Measurements from ENCODE around the gene B3GALT4. TPM values are rescaled to one million over a fixed set of nuclear protein-coding genes. Genes with fewer than 3 reads are reported as not detected.

Gene B3GALT4, protein sequence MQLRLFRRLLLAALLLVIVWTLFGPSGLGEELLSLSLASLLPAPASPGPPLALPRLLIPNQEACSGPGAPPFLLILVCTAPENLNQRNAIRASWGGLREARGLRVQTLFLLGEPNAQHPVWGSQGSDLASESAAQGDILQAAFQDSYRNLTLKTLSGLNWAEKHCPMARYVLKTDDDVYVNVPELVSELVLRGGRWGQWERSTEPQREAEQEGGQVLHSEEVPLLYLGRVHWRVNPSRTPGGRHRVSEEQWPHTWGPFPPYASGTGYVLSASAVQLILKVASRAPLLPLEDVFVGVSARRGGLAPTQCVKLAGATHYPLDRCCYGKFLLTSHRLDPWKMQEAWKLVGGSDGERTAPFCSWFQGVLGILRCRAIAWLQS
- 7.9 TPM for total RNA-seq

DNA sequence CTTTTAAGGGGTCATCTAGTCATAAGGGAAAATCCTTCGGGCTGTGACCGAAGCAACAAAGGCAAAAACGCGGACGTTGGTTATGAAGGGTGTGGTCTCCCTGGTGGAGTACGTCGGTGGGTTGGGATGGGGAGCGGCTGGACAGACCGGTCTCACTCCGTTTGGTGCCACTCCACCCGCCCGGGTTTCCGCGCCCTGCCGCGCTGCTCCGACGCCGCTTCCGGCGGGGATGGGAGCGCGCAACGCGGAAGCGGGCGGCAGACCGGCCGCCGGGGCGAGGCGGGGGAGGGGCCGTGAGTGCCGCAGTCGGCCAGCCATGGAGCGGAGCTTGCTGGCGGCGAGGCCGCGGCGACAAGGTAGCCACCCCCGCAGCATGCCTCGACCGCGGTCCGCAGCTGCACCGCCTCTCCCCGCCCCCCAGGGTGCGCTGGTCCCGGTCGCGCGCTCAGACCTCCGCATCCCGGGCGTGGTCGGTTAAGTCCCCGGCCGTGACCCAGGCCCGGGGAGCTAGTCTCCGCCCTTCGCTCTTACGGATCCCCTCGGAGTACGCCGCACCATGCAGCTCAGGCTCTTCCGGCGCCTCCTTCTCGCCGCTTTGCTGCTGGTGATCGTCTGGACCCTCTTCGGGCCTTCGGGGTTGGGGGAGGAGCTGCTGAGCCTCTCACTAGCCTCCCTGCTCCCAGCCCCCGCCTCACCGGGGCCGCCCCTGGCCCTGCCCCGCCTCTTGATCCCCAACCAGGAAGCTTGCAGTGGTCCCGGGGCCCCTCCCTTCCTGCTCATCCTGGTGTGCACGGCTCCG, at the start of gene B3GALT4:
TSS of gene B3GALT4 (plus strand) at position 260 of the 799 bp plus-strand sequence. CDS start at position 557, 297 bp downstream.

DNA sequence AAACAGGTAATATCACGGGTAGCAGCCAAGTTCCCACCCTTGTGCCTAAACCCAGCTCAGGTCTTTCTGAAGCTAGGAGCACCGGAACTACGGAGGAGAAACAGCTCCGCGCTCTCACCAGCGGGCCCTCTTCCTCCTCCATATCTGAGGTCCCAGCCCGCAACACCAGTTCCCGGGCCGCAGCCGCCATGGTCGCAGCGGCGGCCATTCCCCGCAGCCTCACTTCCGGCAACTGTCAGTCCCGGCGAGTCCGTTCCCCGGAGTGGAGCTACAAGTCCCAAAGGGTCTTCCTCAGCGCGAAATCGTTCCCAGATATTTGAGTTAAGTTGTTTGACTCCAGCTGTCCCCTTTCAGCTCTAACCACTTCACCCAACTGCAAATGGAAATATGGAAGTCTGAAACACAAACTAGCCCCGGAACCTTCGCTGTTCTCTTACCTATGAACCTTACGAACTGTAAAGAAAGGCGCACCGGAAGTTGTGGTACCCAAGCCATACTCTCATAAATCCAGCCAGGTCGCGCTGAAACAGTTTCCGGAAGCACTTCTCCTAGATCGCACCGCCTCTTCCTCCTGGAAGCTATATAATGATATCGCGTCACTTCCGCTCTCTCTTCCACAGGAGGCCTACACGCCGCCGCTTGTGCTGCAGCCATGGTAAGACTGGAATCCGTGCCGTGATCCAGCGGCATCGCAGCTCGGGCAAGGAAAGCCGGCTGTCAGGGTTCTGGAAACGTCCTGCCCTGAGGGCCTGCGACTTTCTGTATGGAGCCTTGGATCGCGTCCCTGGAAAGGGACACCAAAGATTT, 5.3 kb upstream of the B3GALT4 start, which contains the start of the genes RPS18 and VPS52:
TSS of gene RPS18 (plus strand) at position 608 of the 807 bp plus-strand sequence. CDS start at position 653, 45 bp downstream.
TSS of gene VPS52 (minus strand) at position 409 of the 807 bp plus-strand sequence. CDS start at position 208, 201 bp downstream.

DNA sequence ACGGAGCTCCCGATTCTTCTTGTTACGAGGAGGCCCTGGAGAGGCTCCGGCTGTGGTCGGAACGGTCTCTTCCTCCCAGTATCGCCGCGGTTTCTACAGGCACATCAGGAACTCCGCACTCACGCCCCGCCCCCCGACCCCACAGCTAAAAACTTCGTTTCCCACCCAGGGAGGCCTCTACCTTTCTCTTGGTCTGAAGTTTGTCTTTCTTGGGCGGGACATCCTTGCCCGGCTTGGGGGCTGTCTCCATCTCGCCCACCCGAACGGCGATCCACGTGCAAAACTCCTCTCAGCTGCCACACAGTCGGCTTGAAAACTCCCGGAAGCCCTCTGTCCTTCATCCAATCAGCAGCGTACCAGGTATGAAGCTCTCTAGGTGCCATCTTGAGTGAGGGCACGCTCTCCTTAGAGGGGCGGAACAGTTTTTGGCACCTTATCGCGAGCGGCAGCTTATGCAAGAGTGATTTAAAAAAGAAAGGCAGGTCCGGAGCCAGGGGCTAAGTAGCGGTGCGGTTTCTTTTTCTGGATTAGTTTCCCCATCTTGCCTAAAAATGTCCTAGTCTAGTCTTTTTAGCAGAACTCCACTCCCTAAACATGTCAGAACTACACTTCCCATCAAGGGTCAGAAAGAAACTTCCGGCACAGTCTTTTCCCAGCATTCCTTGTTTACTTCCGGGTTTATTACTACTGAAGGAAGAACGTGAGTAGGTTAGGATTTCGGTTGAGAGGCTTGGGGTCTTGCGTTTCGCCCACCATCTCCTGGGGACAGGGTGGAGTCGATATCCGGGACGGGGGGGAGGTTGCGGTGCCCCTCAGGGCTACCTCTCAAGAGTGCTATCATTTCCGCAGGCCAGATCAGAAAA, 12.2 kb downstream of the B3GALT4 start, which contains the start of the genes PFDN6 and WDR46:
TSS of gene PFDN6 (plus strand) at position 681 of the 863 bp plus-strand sequence. CDS start 256 bp downstream, outside the sequence.
TSS of gene WDR46 (minus strand) at position 319 of the 863 bp plus-strand sequence. CDS start at position 250, 69 bp downstream.

DNA sequence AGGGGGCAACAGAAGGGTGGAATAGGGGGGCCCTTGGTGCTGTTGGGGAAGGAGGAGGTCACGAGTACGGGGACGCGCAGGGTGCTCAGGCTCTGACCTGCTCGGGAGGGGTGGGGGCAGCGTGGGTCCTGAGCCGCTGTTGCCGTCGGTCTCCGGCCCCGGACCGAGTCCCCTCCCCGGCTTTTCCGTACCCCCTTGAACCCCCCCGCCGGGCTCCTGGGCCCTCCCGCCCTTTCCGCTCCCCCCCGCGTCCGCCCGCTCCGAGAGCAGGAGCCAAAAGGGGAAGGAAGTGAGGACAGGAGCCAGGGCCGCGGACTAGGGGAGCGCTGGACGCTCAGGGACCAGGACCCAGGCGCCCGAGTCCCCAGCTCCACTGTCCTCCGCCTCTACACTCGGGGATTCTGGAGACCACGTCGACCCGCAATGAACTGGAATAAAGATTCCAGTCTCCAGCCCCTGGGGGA, 21.9 kb downstream of the B3GALT4 start, which contains the start of gene RGL2:
TSS of gene RGL2 (minus strand) at position 170 of the 464 bp plus-strand sequence. CDS start 332 bp downstream, outside the sequence.

DNA sequence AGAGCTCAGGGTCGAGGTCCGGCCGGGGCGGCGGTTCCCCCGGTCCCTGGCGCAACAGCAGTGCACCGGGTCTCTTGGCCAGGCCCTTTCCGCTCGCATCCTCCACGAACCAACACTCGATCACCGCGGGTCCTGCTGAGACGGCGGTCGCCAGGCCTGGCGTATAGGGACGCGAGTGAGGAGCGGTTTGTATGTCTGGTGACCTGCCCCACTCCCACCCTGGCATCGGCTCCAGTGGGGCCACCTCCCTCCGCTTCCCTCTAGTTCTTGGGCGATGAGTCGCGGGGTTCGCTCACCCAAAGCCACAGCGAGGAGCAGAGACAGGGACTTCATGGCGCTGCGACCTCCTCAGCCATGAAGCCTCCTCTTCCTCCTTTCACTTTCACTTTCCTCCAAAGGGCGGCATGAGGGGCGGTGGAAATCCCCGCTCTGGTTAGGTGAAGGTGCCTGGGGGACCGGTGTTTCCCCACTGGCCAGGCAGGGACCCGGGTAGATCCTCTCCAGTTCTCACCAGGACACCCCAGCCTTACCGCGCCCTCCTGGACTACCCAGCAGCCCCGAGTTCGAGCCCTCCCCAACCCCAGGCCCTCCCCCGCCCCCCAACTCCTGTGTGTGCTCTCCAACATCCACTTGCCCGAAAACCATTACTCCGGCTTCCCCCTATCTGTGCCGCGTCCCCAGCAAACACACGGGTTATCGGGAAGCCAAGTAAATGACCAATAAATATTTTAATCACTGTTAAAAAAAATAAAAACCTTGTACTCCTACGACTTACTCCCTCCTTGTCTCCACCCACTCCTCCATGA, 37.0 kb downstream of the B3GALT4 start, which contains the start of gene TAPBP:
TSS of gene TAPBP (minus strand) at position 370 of the 806 bp plus-strand sequence. CDS start at position 333, 37 bp downstream.

DNA sequence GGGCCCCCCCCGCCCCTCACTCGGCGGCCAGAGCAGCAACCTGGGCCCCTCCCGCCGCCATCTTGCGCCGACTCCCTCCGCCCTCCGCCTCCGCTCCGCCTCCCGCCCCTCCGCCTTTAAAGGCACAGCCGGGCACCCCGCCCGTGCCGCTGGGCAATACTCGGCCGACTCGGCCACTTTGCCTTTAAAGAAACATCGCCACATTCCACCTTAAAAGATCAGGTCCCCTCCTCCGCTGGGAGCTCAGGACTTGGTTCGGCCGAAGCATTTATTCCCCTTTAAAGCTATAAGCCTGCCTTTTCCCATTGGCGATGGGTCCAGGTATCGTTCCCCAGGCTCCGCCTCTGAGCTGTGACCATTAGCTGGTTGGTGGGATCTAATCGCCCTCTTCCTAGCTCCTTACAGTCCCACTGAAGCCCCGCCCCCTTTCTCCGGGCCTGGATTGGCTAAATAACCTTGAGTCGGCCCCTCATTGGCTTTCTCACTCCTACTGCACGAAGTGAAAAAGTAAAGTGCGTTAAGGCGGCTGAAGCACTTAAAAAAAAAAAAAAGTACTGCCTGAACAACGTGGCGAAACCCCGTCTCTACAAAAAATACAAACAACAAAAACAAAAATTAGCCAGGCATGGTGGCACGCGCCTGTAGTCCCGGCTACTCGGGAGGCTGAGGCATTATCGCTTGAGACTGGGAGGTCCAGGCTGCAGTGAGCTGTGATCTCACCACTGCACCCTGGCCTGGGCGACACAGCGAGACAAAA, 40.9 kb downstream of the B3GALT4 start, which contains the start of gene ZBTB22:
TSS of gene ZBTB22 (minus strand) at position 76 of the 757 bp plus-strand sequence. CDS start 828 bp downstream, outside the sequence.

Other genes starting within 250 kb of the B3GALT4 start
- gene HLA-DPA1, start 203.5 kb upstream of the B3GALT4 start, total RNA-seq: 36.2 TPM
- gene HLA-DPB1, start 201.1 kb upstream of the B3GALT4 start, total RNA-seq: 26.6 TPM
- gene COL11A2, start 84.7 kb upstream of the B3GALT4 start, total RNA-seq: 6.9 TPM
- 33.6 TPM for gene RXRB, start 76.5 kb upstream of the B3GALT4 start, total RNA-seq
- 60.0 TPM for gene SLC39A7, start 76.3 kb upstream of the B3GALT4 start, total RNA-seq
- gene HSD17B8, start 72.5 kb upstream of the B3GALT4 start, total RNA-seq: 21.0 TPM
- gene RING1, start 68.6 kb upstream of the B3GALT4 start, total RNA-seq: 39.8 TPM
- 54.4 TPM for gene VPS52, start 5.2 kb upstream of the B3GALT4 start, total RNA-seq
- gene RPS18, start 5.0 kb upstream of the B3GALT4 start, total RNA-seq: 3,162 TPM
- 49.3 TPM for gene WDR46, start 12.1 kb downstream of the B3GALT4 start, total RNA-seq
- 22.1 TPM for gene PFDN6, start 12.5 kb downstream of the B3GALT4 start, total RNA-seq
- 72.4 TPM for gene RGL2, start 21.8 kb downstream of the B3GALT4 start, total RNA-seq
- 81.6 TPM for gene TAPBP, start 37.0 kb downstream of the B3GALT4 start, total RNA-seq
- 24.2 TPM for gene ZBTB22, start 40.6 kb downstream of the B3GALT4 start, total RNA-seq
- 28.7 TPM for gene DAXX, start 45.8 kb downstream of the B3GALT4 start, total RNA-seq
- 17.9 TPM for gene KIFC1, start 114.7 kb downstream of the B3GALT4 start, total RNA-seq
- 27.0 TPM for gene PHF1, start 133.9 kb downstream of the B3GALT4 start, total RNA-seq
- gene CUTA, start 141.0 kb downstream of the B3GALT4 start, total RNA-seq: 106 TPM
- 14.3 TPM for gene SYNGAP1, start 142.9 kb downstream of the B3GALT4 start, total RNA-seq
- gene ZBTB9, start 177.5 kb downstream of the B3GALT4 start, total RNA-seq: 9.3 TPM